CD4-positive, alpha-beta T cell treated with Interleukin-15 for 4 hours (primary cell): Measurements from ENCODE around the gene DISP3.

Experiments used
- DNase-seq: peaks from one replicate; pipeline ENCODE4 v3.0.0-alpha.2; 2020; ENCODE audit warnings: low spot score

DISP3 gene

GRCh38 chr1:11456965-11457364 lies 22.0 kb upstream of the DISP3 start:
- DNase-seq: no peak

DNA sequence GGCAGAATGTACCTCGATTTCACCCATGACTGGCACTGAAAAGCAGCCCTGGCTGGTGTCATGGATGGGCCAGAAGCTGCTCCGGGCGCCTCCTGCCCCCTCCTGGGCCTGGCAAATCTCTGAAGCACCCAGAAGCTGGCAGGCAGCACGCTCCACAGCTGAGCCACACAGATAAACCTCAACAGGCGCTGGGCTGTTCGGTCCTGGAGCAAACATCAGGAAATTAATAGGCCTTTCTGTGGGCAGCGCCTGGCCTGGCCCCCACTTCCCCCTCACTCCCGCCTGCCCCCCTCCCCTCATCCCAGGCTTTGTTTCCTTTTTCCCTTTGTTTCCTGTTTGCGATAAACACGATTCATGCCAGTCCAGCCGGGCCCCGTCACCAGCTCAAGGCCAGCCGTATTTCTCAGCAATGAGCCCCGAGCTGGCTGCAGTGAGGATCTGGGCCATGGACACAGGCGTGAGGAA lies 20.1 kb upstream of the DISP3 start:
- DNase-seq: no peak

GRCh38 chr1:11461531-11462137 lies 17.3 kb upstream of the DISP3 start:
- no peak for DNase-seq

- no peak for DNase-seq
These were observed 16.6 kb upstream of the DISP3 start for GRCh38 chr1:11462224-11462923.

DNA sequence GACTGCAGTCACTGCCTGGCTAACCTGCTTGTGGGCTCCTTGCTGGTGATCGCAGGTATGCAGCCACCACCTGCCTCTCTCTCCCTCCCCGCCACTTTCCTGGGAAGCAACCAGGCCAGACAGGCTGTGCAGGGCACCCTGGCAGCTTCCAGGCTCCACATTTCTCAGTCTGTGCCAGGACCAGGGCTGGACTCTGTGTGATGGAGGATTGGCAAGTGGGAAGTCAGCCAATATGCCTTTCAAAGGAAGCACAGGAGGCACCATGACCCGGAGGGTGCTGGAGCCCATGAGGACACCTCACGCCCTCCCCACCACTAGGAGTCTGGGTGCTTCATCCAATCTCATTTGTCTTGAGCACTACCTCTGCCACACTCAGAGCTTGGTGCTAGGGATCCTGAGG lies 15.8 kb upstream of the DISP3 start:
- DNase-seq: no peak

GRCh38 chr1:11465307-11465706 lies 13.6 kb upstream of the DISP3 start:
- no peak for DNase-seq

GRCh38 chr1:11466416-11466815 lies 12.5 kb upstream of the DISP3 start:
- no peak for DNase-seq

DNA sequence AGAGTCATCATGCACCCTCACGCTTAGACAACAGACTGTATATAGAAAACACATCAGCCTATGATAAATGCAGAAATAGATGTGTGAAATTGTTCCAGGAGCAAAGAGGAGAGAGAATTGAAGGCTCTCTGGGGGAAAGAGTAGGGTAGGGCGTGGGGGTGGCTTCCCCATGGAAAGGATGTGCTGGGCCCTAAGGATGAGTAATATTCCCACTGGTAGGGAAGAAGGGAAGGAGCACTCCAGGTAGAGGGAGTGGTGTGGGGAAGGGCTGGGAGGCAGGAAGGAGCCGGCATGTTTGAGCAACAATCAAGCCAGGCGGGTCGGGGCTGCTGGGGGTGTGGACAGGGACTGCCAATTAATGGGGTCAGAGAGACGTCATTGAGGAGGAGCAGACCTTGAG lies 10.1 kb upstream of the DISP3 start:
- no peak for DNase-seq

DNA sequence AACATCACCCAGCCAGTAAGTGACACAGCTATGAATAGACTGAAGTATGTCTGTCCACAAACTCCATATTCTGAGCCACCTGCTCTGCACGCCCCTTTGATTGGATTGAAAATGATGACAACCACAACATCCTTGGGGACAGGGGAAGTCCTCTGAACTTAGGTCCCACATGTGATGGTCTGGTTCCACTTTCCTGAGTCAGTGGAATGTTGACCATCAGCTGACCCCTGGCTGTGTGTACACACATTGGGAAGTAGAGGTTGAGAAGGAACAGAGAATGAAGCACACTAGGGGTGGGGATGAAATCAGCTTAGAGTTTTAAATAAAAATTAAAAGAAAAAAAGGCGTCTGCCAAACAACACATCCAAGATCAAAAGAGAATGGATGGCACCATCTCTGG lies 8.0 kb upstream of the DISP3 start:
- DNase-seq: no peak

DNA sequence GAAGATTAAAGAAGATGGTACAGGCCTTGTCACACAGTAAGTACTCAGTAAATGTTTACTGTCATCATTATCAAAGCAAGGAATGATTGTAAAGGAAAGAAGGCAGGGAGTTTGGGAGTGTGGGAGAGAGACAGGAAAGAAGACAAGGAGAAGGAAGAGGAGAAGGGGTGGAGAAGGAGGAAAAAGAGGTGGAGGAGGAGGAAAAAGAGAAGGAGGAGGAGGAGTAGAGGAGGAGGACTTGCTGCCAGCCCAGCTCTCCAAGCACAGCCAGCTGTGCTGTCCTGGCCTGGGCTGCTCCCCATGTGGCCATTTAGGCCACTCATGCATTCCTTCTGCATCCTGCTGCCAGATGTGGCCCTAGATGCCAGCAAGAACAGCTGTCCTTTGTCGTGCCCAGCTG lies 7.5 kb upstream of the DISP3 start:
- DNase-seq: no peak

DNA sequence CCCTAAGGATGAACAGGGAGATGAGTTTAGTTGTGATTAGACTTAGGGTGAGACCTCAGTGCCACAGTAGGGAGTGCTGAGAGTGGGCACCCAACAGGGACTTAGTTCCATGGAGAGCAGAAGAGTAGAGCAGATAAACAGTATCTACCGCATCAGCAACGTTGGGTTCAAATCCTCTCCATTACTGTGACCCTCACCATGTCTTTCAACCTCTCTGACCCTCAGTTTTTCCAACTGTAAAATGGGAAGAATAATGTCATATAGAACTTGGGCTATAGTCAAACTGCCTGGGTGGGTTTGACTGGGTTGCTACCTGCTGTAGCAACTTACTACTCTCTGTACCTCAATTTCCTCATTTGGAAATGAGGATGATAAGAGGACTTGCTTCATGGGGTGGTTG lies 6.7 kb upstream of the DISP3 start:
- no peak for DNase-seq

DNA sequence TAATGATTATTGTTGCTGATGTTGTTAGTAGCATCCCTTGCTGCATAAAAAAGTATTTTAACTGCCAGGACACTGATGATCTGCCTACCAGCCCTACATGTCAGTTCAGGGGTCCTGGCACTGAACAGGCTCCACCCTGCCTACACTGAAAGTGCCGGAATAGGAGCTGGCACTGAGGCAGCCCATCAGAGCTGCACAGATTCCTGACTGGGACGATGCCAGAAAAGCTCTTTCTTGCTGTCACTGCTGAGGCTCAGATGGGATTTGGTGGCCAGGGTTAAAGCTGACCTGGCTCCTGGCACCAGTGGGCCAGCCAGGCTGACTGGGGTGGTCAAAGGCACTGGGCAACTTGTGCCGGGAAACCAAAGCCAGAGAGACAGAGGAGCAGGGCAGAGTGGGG lies 6.2 kb upstream of the DISP3 start:
- no peak for DNase-seq

DNA sequence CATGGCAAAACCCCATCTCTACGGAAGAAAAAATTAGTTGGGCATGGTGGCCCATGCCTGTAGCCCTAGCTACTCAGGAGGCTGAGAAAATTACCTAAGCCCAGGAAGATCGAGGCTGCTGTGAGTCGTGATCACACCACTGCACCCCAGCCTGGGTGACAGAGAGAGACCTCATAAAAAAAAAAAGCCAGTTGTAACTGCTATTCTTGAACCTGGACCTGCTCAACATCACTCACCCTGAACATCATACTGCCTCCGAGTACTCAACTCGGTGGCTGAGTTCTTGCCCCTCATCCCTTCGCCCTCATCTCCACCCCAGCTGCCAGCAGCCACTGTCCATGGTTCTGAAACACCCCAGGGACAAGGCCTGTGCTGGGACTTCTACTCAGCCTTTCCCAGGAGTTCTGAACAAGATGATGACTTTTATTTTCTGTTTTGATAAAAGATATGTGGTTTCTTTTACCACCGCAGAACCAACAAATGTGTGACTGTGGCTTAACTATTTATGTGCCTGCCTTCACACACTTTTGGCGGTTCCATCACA lies 5.4 kb upstream of the DISP3 start:
- DNase-seq: no peak

GRCh38 chr1:11474826-11475225 lies 4.1 kb upstream of the DISP3 start:
- no peak for DNase-seq

DNA sequence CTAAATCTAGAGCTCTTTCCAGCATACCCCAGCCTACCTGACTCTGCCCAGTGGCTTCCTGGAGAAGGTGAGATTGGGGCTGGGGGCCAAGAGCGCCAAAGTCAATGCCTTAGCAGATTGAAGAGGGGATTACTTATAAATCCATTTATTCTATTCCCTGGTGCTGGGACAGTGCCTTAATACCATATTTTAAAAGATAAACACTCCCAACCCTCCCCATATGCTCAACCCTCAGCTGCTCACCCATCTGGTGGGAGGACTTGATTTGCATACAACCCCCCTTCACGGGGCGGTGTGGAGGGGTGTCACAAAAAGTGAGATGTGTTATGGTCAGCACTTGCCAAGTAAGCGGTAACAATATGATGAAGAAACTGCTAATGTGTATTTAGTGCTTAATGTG lies 3.2 kb upstream of the DISP3 start:
- no peak for DNase-seq

- no peak for DNase-seq
These were observed 522 bp downstream of the DISP3 start for GRCh38 chr1:11479375-11479979.

- no peak for DNase-seq
These were observed 2.1 kb downstream of the DISP3 start for GRCh38 chr1:11481019-11481418.

GRCh38 chr1:11482198-11482597 lies 3.2 kb downstream of the DISP3 start:
- DNase-seq: no peak

GRCh38 chr1:11482701-11483479 lies 3.9 kb downstream of the DISP3 start:
- no peak for DNase-seq

- DNase-seq: no peak
These were observed 4.8 kb downstream of the DISP3 start for GRCh38 chr1:11483581-11484320.

- DNase-seq: no peak
These were observed 5.3 kb downstream of the DISP3 start for GRCh38 chr1:11484321-11484655.

- no peak for DNase-seq
These were observed 6.2 kb downstream of the DISP3 start for GRCh38 chr1:11485191-11485590.
